Measurements from ENCODE around the gene FGFBP1.

FGFBP1 gene

DNA sequence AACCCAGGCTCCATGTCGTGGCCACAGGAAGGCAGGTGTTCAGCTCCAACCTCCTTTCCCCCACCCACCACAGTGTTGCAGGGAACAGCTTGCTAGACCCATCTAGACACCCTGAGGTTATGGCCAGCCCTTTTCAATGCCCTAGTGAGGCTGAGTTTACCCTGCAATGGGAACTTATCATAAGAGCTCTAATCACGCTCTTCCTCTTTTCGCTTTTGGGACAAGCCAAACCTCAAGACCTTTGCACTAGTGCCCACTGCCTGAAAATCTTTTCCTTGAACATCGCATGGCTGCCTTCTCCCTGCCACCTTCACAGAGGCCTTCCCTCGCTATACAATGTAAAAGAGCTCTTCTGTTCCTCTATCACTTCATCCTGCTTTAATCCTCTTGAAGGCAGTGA lies 26.8 kb upstream of the FGFBP1 start:
- DNase-seq (ENCODE audit: insufficient read length, low spot score) = no peak
- TF ChIP-seq POLR2AphosphoS5 (IDR thresholded peaks at IDR 0.05; ENCODE audit: low read depth, low read length) (no peak), POLR2A (IDR thresholded peaks at IDR 0.05; ENCODE audit: low read depth, low read length) (no peak), POU2F2 (IDR thresholded peaks at IDR 0.05; ENCODE audit: low read depth, low read length) (no peak), SPI1 (IDR thresholded peaks at IDR 0.05; ENCODE audit: low read depth, low read length) (no peak), PAX5 (IDR thresholded peaks at IDR 0.05; ENCODE audit: insufficient read depth, low read length, severe bottlenecking) (no peak), TAF1 (IDR thresholded peaks at IDR 0.05; ENCODE audit: low read depth, low read length) (no peak)
- no peak for FAIRE-seq

- FAIRE-seq (no peak), DNase-seq (ENCODE audit: insufficient read length, low spot score) (peak; percentile 10)
- no peak for TF ChIP-seq POU2F2 (IDR thresholded peaks at IDR 0.05; ENCODE audit: low read depth, low read length)
- TF ChIP-seq PAX5 (IDR thresholded peaks at IDR 0.05; ENCODE audit: insufficient read depth, low read length, severe bottlenecking) = no peak
- TF ChIP-seq SPI1 (IDR thresholded peaks at IDR 0.05; ENCODE audit: low read depth, low read length) = no peak
- TF ChIP-seq TAF1 (IDR thresholded peaks at IDR 0.05; ENCODE audit: low read depth, low read length) = no peak
- no peak for TF ChIP-seq POLR2AphosphoS5 (IDR thresholded peaks at IDR 0.05; ENCODE audit: low read depth, low read length)
- TF ChIP-seq POLR2A (IDR thresholded peaks at IDR 0.05; ENCODE audit: low read depth, low read length) = no peak
These were observed 25.6 kb upstream of the FGFBP1 start for GRCh38 chr4:15964159-15964558.

DNA sequence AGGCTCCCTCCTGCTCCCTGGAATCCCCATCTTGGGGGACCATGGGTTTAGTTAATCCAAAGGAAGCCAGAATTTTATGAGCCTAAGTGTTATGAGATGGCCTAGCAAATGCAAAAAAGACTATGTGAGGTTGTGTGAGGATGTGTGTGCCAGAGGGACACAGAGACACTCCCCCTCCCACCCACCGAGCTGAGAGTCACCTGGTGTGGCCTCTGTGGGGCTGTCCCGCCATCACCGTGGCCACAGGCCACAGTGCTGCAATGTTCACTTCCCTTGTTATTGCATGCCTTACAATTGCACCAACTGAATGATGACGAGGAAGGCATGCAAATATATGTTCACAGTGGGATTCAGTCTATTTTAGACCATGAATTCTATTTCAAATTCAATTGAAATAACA lies 25.0 kb upstream of the FGFBP1 start:
- no peak for FAIRE-seq
- DNase-seq (ENCODE audit: insufficient read length, low spot score) = peak; percentile 30
- TF ChIP-seq SPI1 (IDR thresholded peaks at IDR 0.05; ENCODE audit: low read depth, low read length) (no peak), POU2F2 (IDR thresholded peaks at IDR 0.05; ENCODE audit: low read depth, low read length) (no peak), PAX5 (IDR thresholded peaks at IDR 0.05; ENCODE audit: insufficient read depth, low read length, severe bottlenecking) (no peak), POLR2AphosphoS5 (IDR thresholded peaks at IDR 0.05; ENCODE audit: low read depth, low read length) (no peak)

DNA sequence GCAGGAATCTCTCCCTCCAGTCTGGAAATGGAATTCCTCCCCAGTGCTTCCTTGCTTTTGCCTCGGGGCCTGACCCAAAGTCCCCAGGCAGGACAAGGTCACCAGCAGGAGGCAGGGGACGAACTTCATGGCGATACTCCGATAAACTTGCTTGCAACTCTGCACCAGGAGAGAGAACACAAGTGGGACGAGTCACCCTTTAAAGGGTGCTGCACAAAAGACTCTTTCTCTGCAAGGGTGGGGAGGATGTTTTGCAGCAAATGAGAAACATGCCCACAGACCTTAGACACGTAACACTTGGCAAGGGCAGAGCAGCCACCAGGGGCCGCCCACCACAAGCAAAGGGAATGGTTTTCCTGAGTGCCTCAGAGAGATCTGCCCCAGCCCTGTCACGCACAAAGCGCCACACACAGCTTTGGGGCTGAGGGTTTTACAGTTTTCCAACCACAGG lies 24.5 kb upstream of the FGFBP1 start, which contains the start of gene FGFBP2:
FGFBP2 (minus strand) TSS at position 175 of the 451 bp plus-strand sequence; CDS start at position 129, 46 bp downstream.
- TF ChIP-seq SPI1 (IDR thresholded peaks at IDR 0.05; ENCODE audit: low read depth, low read length) (no peak), PAX5 (IDR thresholded peaks at IDR 0.05; ENCODE audit: insufficient read depth, low read length, severe bottlenecking) (no peak), TAF1 (IDR thresholded peaks at IDR 0.05; ENCODE audit: low read depth, low read length) (no peak), POLR2AphosphoS5 (IDR thresholded peaks at IDR 0.05; ENCODE audit: low read depth, low read length) (no peak), POU2F2 (IDR thresholded peaks at IDR 0.05; ENCODE audit: low read depth, low read length) (no peak), POLR2A (IDR thresholded peaks at IDR 0.05; ENCODE audit: low read depth, low read length) (no peak)
- DNase-seq (ENCODE audit: insufficient read length, low spot score) (peak; percentile 10), FAIRE-seq (peak; percentile 51)

DNA sequence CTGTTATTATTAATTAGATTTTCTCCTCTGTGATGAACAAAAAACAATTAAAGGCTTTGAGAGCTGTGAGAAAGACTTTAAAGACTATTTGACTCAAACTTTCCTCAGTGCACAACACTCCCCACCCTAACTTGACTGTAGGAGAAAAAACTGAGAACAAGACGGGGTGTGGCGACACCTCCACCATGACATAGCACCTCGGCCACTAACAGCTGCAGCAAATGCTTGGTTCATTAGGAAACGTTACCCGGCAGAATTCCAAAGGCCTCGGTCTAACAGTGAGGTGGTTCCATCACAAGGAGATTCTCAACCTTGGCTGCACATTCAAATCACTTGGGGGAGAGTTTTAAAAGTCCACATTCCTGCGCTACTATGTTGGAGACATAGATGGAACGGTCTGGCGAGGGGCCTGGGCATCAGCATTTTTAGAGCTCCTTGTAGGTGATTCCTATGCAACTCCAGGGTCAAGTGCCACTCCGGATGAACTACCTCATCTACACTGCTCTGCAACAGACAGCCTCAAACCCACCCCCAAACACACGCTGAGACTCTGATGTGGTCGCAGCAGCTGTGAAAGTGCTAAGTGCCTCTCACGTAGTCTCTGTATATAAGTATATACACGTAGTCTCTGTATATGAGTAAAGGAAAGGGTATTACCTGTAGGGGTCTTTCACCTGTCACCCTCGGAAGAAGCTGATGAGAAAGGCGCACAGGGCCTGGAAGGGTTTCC lies 23.4 kb upstream of the FGFBP1 start:
- FAIRE-seq (no peak), DNase-seq (ENCODE audit: insufficient read length, low spot score) (no peak)
- TF ChIP-seq SPI1 (IDR thresholded peaks at IDR 0.05; ENCODE audit: low read depth, low read length) (no peak), POLR2AphosphoS5 (IDR thresholded peaks at IDR 0.05; ENCODE audit: low read depth, low read length) (no peak), PAX5 (IDR thresholded peaks at IDR 0.05; ENCODE audit: insufficient read depth, low read length, severe bottlenecking) (no peak), POU2F2 (IDR thresholded peaks at IDR 0.05; ENCODE audit: low read depth, low read length) (no peak), POLR2A (IDR thresholded peaks at IDR 0.05; ENCODE audit: low read depth, low read length) (no peak), TAF1 (IDR thresholded peaks at IDR 0.05; ENCODE audit: low read depth, low read length) (no peak)

DNA sequence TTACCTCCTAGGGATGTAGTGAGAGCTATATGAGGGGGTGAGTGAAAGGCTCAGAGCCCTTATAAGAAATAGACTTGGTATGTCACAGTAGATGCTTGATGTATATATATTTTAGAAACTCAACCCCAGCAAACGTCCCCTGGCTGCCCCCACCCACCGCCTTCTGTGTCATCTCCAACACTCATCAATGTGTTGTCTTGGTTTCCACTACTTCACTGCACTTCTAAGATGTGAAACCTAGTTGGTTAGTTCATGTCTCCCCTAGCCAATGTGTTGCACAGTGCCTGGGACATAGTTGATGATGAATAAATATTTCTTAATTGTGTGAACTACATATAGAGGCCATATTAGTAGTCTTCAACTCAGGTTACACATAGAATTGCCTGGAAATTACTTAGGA lies 20.0 kb upstream of the FGFBP1 start:
- no peak for DNase-seq (ENCODE audit: insufficient read length, low spot score)
- TF ChIP-seq POU2F2 (IDR thresholded peaks at IDR 0.05; ENCODE audit: low read depth, low read length) = no peak
- TF ChIP-seq POLR2A (IDR thresholded peaks at IDR 0.05; ENCODE audit: low read depth, low read length) = no peak
- TF ChIP-seq TAF1 (IDR thresholded peaks at IDR 0.05; ENCODE audit: low read depth, low read length) = no peak
- TF ChIP-seq POLR2AphosphoS5 (IDR thresholded peaks at IDR 0.05; ENCODE audit: low read depth, low read length) = no peak
- no peak for TF ChIP-seq SPI1 (IDR thresholded peaks at IDR 0.05; ENCODE audit: low read depth, low read length)
- no peak for TF ChIP-seq PAX5 (IDR thresholded peaks at IDR 0.05; ENCODE audit: insufficient read depth, low read length, severe bottlenecking)
- no peak for FAIRE-seq

- DNase-seq (ENCODE audit: insufficient read length, low spot score) (peak; percentile 59), FAIRE-seq (peak; percentile 93)
- TF ChIP-seq SPI1 (IDR thresholded peaks at IDR 0.05; ENCODE audit: low read depth, low read length) (no peak), POLR2AphosphoS5 (IDR thresholded peaks at IDR 0.05; ENCODE audit: low read depth, low read length) (no peak), TAF1 (IDR thresholded peaks at IDR 0.05; ENCODE audit: low read depth, low read length) (no peak), PAX5 (IDR thresholded peaks at IDR 0.05; ENCODE audit: insufficient read depth, low read length, severe bottlenecking) (no peak), POU2F2 (IDR thresholded peaks at IDR 0.05; ENCODE audit: low read depth, low read length) (no peak), POLR2A (IDR thresholded peaks at IDR 0.05; ENCODE audit: low read depth, low read length) (no peak)
These were observed 17.8 kb upstream of the FGFBP1 start for GRCh38 chr4:15956179-15956850.

GRCh38 chr4:15955670-15956069 lies 17.1 kb upstream of the FGFBP1 start:
- TF ChIP-seq SPI1 (IDR thresholded peaks at IDR 0.05; ENCODE audit: low read depth, low read length) (no peak), POLR2A (IDR thresholded peaks at IDR 0.05; ENCODE audit: low read depth, low read length) (no peak), POLR2AphosphoS5 (IDR thresholded peaks at IDR 0.05; ENCODE audit: low read depth, low read length) (no peak), POU2F2 (IDR thresholded peaks at IDR 0.05; ENCODE audit: low read depth, low read length) (no peak), PAX5 (IDR thresholded peaks at IDR 0.05; ENCODE audit: insufficient read depth, low read length, severe bottlenecking) (no peak), TAF1 (IDR thresholded peaks at IDR 0.05; ENCODE audit: low read depth, low read length) (no peak)
- no peak for FAIRE-seq
- DNase-seq (ENCODE audit: insufficient read length, low spot score) = no peak

- peak; percentile 81 for TF ChIP-seq PAX5 (IDR thresholded peaks at IDR 0.05; ENCODE audit: insufficient read depth, low read length, severe bottlenecking)
- TF ChIP-seq POLR2AphosphoS5 (IDR thresholded peaks at IDR 0.05; ENCODE audit: low read depth, low read length) = no peak
- DNase-seq (ENCODE audit: insufficient read length, low spot score) (no peak), FAIRE-seq (no peak)
These were observed 15.1 kb upstream of the FGFBP1 start for GRCh38 chr4:15953625-15954024.

All from GM12891 (cell line).